BJ (cell line): ENCODE results near the gene APLNR. TPM values are rescaled to one million over a fixed set of nuclear protein-coding genes. Genes with fewer than 3 reads are reported as not detected.
A peak's percentile ranks its signal among the peaks of the same experiment; 100 is the strongest.

Experiments used
- CTCF ChIA-PET: fragments of 350-600 bp; formaldehyde crosslinking; extraction: SDS; loops from one replicate; lab custom pipeline; 2021; ENCODE audit warnings: antibody characterized with exemption, inconsistent platforms; lab: Yijun Ruan, JAX
- POLR2A ChIA-PET: fragments of 300-600 bp; sonication (Branson Sonifier 250); formaldehyde crosslinking; extraction: SDS; loops from one replicate; lab custom pipeline; 2021; ENCODE audit warnings: antibody characterized with exemption; lab: Charles Lee
- DNase-seq: peaks from one replicate; pipeline ENCODE4 v3.0.0-alpha.2; 2011; ENCODE audit warnings: low read depth
- H3K27me3 ChIP-seq: 2 replicates; pipeline ENCODE4 v1.6.0; 2011; ENCODE audit warnings: low read length; ENCODE audit not compliant: control insufficient read depth, insufficient read depth
- H3K36me3 ChIP-seq: 2 replicates; pipeline ENCODE4 v1.5.1; 2011; ENCODE audit warnings: low read length; ENCODE audit not compliant: control insufficient read depth, insufficient read depth
- H3K4me3 ChIP-seq: 2 replicates; pipeline ENCODE4 v1.5.1; 2011; ENCODE audit warnings: low read depth, mild to moderate bottlenecking, control low read depth, low read length
- polyA plus RNA-seq: library from polyadenylated mRNA; depleted of rRNA; stranded (reverse); fragments of >200 nt; gene quantifications from 2 replicates; pipeline ENCODE4 v1.2.3, GENCODE V29; 2011
- TF ChIP-seq, protein P1 (sequence below): IDR thresholded peaks from 2 replicates; pipeline ENCODE4 v1.5.1; 2011; ENCODE audit warnings: low read depth, mild to moderate bottlenecking, control low read depth, inconsistent platforms, low read length, moderate library complexity; ENCODE audit not compliant: insufficient read depth

The APLNR gene
- polyA plus RNA-seq, 1 experiment, result not detected

DNA sequence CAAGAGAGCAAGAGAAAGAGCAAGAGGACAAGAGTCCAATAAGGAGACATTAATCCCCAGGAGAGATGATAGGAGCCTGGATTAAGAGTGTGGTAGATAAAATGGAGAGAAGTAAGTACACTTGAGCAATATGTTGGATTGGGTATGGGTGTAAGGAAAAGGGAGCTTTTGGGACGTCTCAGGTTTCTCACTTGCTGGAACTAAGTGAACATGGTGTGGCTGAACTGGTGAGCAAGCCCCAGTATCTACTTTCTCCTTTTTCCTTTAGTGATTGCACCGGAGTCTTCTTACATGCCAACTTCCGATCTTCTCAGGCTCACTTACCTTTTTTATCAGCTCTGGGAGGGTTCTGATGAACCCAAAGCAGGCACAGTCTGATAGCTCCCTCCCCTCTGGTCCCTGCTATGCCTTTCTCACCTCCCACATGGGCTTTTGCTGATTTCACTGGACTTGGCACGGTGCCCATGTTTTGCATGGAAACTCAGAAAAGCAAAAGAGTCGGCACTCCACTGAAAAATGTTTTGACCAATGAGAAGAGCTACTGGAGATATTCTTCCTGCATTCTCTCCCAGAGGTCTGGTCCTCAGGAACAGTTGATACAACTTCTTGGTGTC is 14.5 kb upstream of the APLNR start:
- no peak for DNase-seq
- CTCF ChIA-PET, result interaction anchor here (1.0 to 7.0 kb wide), 10 partner anchors 10 to 411 kb away, joined by 3 to 150 read pairs (median 50); partner anchors contain the start of gene APLNR

GRCh38 chr11:57251037-57251436 is 14.0 kb upstream of the APLNR start:
- peaks cover 2% of the 10 kb centered on the region; the same call in 1 of the 2 replicates for H3K27me3 ChIP-seq
- DNase-seq, result no peak
- POLR2A ChIA-PET, result no interaction called here
- TF ChIP-seq, protein P1, sequence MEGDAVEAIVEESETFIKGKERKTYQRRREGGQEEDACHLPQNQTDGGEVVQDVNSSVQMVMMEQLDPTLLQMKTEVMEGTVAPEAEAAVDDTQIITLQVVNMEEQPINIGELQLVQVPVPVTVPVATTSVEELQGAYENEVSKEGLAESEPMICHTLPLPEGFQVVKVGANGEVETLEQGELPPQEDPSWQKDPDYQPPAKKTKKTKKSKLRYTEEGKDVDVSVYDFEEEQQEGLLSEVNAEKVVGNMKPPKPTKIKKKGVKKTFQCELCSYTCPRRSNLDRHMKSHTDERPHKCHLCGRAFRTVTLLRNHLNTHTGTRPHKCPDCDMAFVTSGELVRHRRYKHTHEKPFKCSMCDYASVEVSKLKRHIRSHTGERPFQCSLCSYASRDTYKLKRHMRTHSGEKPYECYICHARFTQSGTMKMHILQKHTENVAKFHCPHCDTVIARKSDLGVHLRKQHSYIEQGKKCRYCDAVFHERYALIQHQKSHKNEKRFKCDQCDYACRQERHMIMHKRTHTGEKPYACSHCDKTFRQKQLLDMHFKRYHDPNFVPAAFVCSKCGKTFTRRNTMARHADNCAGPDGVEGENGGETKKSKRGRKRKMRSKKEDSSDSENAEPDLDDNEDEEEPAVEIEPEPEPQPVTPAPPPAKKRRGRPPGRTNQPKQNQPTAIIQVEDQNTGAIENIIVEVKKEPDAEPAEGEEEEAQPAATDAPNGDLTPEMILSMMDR, result no peak
- no peak overlapping the region for H3K4me3 ChIP-seq
- CTCF ChIA-PET, result interaction anchor here (1.1 to 7.0 kb wide), 15 partner anchors 11 to 410 kb away, joined by 3 to 150 read pairs (median 42); partner anchors contain the start of gene APLNR
- no peaks in the 10 kb centered on the region for H3K36me3 ChIP-seq

More for the DNA sequence above, 14.5 kb upstream of the APLNR start:
- Histone ChIP-seq H3K27me3 (peaks cover 2% of the 10 kb centered on the region; the same call in 1 of the 2 replicates), H3K4me3 (no peak overlapping the region), H3K36me3 (no peaks in the 10 kb centered on the region)
- POLR2A ChIA-PET, result no interaction called here
- TF ChIP-seq, protein P1, result no peak

- Histone ChIP-seq H3K27me3 (peaks cover 2% of the 10 kb centered on the region; the same call in 1 of the 2 replicates), H3K36me3 (no peaks in the 10 kb centered on the region), H3K4me3 (no peak overlapping the region)
- ChIA-PET CTCF (interaction anchor here (0.6 to 7.0 kb wide), 59 partner anchors 10 to 839 kb away, joined by 3 to 150 read pairs (median 6); partner anchors contain the start of gene APLNR), POLR2A (interaction anchor here (0.5 to 0.9 kb wide), 5 partner anchors 125 to 409 kb away, joined by 3 to 14 read pairs (median 5); no protein-coding TSS in a partner anchor)
- DNase-seq, result no peak
- TF ChIP-seq, protein P1, result peak; percentile 87
Measured at GRCh38 chr11:57249384-57250319, 12.6 kb upstream of the APLNR start.

DNA sequence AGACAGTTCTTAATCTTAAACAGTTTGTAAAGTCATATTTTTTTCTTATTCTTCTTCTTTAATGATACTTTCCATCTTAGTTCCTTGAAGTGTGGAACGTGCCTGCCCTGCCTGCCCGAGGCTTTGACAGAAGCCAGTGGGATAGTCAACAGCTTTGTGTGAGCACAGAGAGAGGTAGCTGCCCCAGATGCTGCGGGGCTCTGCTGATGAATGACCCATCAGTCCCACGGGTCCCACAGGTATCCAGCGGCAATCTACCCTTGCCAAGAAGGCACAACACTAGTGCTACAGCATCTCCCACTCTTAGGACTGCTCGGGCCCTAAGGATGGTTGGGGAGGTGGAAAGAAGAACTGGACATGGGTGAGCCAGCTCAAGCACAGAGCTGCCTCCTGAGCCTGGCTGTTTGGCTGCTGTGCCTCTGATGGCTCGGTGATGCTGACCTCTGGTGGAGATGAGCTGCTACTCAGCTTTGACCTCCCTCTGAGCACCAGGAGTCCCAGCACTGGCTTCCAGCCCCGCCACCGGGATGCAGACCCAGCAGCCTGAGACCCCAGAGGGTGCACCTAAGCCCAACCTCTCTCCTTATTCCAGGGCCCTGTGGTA is 11.8 kb upstream of the APLNR start:
- DNase-seq, result no peak
- Histone ChIP-seq H3K4me3 (no peak overlapping the region), H3K36me3 (no peaks in the 10 kb centered on the region), H3K27me3 (peaks cover 2% of the 10 kb centered on the region; the same call in 1 of the 2 replicates)
- POLR2A ChIA-PET, result interaction anchor here (0.7 to 0.9 kb wide), 2 partner anchors 126 to 248 kb away, joined by 3 to 5 read pairs; no protein-coding TSS in a partner anchor
- CTCF ChIA-PET, result interaction anchor here (0.6 to 7.0 kb wide), 62 partner anchors 10 to 840 kb away, joined by 3 to 150 read pairs (median 5); partner anchors contain the start of gene APLNR
- TF ChIP-seq, protein P1, result peak; percentile 82
